GM10248 (cell line): Measurements from ENCODE around the gene APOM.

ENCODE experiments used
- CTCF ChIA-PET: fragments of 300-600 bp; sonication (Branson Sonifier 250); formaldehyde crosslinking; extraction: SDS; loops from one replicate; lab custom pipeline; 2021; ENCODE audit warnings: antibody characterized with exemption; lab: Yijun Ruan, JAX
- POLR2A ChIA-PET: fragments of 350-650 bp; sonication (Branson Sonifier 250); formaldehyde crosslinking; extraction: SDS; loops from one replicate; lab custom pipeline; 2020; ENCODE audit warnings: antibody characterized with exemption; lab: Yijun Ruan, JAX
- DNase-seq: peaks from one replicate; pipeline ENCODE4 v3.0.0; 2012; ENCODE audit errors: extremely low spot score
- TF ChIP-seq, protein P1 (sequence below): IDR thresholded peaks from 2 replicates; pipeline ENCODE4 v1.5.1; 2012; ENCODE audit warnings: mild to moderate bottlenecking, low read depth; ENCODE audit errors: extremely low read depth, missing control alignments, control extremely low read depth

APOM gene

DNA sequence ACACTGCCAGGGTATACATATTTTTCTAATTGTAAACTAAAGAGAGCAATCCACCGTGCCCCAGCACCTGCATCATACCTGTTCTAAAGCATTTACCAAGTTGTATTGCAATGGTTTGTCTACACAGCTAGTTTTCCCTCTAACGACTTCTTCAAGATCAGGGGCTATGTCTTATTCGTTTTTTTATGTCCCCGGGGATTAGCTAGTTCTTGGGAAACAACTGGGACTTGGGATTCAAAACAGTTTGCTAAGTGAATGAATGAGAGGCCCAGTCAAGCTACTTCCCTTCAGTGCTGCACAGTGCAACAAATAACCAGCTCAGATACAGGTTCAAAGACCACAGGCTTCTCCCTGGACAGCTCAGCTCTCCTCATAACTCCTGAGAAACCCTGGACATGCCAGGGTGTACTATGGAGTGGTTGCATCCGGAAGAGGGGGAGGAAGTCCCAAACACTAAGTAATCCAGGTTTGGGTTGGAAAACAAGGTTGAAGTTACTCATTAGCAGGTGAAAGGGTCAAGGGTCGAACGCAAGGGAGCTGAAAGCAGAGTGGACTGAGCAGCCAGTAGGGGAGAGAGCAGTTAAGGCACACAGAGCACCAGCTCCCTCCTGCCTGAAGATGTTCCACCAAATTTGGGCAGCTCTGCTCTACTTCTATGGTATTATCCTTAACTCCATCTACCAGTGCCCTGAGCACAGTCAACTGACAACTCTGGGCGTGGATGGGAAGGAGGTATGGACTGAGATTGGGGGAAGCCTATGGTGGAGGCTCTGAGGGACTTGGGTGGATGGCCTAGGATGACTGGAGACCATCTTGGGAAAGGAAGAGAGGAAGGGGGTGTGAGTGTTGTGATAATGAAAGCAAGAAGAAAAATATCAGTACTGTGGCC lies at the start of gene APOM:
Gene APOM (plus strand): TSS at position 546 of the 889 bp plus-strand sequence. CDS start 73 bp downstream, at position 619.
- ChIA-PET POLR2A (interaction anchor here (1.2 to 1.4 kb wide), 2 partner anchors 9 to 10 kb away, joined by 3 to 9 read pairs; partner anchors contain the start of genes CSNK2B and GPANK1), CTCF (interaction anchor here (0.8 to 1.9 kb wide), 5 partner anchors 8 to 105 kb away, joined by 3 to 7 read pairs (median 4); partner anchors contain the start of gene GPANK1)
- no peak for DNase-seq
- TF ChIP-seq, protein P1, sequence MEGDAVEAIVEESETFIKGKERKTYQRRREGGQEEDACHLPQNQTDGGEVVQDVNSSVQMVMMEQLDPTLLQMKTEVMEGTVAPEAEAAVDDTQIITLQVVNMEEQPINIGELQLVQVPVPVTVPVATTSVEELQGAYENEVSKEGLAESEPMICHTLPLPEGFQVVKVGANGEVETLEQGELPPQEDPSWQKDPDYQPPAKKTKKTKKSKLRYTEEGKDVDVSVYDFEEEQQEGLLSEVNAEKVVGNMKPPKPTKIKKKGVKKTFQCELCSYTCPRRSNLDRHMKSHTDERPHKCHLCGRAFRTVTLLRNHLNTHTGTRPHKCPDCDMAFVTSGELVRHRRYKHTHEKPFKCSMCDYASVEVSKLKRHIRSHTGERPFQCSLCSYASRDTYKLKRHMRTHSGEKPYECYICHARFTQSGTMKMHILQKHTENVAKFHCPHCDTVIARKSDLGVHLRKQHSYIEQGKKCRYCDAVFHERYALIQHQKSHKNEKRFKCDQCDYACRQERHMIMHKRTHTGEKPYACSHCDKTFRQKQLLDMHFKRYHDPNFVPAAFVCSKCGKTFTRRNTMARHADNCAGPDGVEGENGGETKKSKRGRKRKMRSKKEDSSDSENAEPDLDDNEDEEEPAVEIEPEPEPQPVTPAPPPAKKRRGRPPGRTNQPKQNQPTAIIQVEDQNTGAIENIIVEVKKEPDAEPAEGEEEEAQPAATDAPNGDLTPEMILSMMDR: no peak

DNA sequence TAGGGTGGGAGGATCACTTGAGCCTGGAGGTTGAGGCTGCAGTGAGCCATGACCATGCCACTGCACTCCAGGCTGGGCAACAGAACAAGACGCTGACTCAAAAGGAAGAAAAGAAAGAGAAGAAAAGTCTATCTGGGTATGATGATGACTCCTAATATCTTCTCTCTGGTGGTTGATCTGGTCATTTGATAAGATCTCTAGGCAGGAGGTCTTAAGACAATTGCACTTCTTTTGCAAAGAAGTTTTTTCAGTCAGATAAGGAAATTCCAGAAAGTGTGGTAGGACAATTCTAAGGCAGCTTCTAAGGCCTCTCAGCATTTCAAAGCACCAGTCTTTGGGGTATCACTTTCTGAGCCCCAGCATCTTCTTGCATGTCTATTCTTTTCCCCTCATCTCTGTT lies 48.4 kb upstream of the APOM start:
- ChIA-PET CTCF (interaction anchor here (6.9 to 39.5 kb wide), 2 partner anchors 10 to 43 kb away, joined by 83 to 2725 read pairs; partner anchors contain the start of genes ATP6V1G2, DDX39B, LST1 and LTA), POLR2A (interaction anchor here (0.7 kb wide), 1 partner anchor 31 kb away, joined by 3 read pairs; no protein-coding TSS in a partner anchor)
- TF ChIP-seq, protein P1: no peak
- no peak for DNase-seq

DNA sequence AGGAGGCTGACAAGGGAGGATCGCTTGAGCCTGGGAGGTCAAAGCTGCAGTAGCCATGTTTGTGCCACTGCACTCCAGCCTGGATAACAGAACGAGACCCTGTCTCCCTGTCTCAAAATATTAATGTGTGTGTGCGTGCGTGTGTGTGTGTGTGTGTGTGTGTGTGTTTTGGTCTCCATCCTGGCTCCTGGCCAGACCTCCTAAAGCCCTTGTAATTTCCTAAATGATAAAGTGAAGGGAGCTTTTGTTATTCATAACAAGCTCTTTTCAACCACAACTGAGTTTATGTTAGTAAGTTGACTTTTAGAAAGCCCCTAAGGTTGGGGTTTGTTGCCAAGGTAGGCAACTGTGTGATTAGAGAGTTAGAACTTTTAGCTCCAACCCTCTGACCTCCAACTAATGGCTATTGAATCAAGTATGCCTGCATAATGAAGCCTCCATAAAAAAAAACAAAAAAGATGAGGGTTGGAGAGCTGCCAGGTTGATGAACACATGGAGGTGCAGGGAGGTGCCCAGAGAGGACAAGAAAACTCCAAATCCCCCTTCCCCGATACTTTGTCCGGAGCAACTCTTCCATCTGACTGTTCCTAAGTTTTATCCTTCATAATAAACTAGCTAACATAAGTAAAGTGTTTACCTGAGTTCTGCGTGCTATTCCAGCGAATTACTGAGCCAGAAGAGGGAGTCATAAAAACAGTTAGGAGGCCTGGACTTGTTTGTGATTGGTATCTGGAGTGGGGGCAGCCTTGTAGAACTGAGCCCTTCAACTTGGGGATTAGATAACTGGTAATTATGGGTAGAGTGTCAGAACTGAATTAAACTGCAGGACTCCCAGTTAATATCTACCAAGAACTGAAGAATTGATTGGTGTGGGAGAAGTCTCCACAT lies 45.9 kb upstream of the APOM start:
- CTCF ChIA-PET: interaction anchor here (2.3 to 39.5 kb wide), 3 partner anchors 12 to 117 kb away, joined by 5 to 2725 read pairs (median 83); partner anchors contain the start of genes ATP6V1G2, DDX39B, LST1 and LTA
- no peak for DNase-seq
- TF ChIP-seq, protein P1: no peak
- POLR2A ChIA-PET: no interaction called here

DNA sequence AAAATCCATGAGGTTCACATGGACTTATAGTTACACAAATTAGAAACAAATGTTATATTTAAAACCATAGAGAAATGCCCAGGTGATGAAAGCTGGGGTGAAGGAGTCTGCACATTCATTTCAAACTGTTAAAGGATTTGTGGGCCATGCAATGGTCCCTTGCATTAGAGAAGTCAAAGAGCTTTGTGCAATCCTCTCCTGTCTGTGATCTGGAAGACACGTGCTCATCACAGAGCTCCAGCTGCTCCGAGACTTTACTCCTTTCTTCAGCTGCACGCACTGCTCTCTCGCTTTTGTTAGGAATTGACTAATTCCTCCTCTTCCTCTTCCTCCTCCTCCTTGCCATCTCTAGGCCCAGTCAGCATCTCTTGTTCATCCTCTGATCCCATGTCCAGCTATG lies 44.7 kb upstream of the APOM start:
- ChIA-PET POLR2A (interaction anchor here (0.7 to 1.0 kb wide), 2 partner anchors 36 to 55 kb away, joined by 3 to 5 read pairs; partner anchors contain the start of gene TNF), CTCF (interaction anchor here (2.3 to 39.5 kb wide), 3 partner anchors 13 to 118 kb away, joined by 5 to 2725 read pairs (median 83); partner anchors contain the start of genes ATP6V1G2, DDX39B, LST1 and LTA)
- no peak for DNase-seq
- TF ChIP-seq, protein P1: no peak

DNA sequence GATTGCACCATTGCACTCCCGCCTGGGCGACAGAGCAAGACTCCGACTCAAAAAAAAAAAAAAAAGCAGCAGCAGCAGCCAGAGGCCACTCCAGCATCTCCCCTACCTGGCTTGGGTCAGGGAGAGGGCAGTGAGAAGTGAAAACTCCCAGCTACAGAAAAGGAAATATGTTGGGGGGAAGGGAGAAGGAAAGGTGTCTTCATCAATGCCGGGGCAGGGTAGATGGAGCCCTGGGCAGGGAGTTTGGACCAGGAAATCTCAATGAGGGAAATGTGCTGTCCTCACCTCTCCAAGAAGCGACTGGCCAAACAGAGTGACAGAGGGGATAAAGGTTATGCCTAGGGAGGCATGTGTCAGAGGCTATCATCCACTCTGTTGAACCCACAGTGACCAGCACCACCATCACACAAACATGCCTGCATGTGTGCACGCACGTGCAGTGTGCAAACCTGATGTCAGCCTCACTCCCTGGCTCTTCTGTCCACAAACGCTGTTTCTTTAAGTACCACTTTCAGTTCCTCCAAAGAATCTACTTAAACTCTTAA lies 41.5 kb upstream of the APOM start:
- CTCF ChIA-PET: interaction anchor here (1.8 to 6.6 kb wide), 4 partner anchors 16 to 68 kb away, joined by 7 to 73 read pairs (median 24); partner anchors contain the start of genes ATP6V1G2 and LTB
- TF ChIP-seq, protein P1: no peak
- POLR2A ChIA-PET: interaction anchor here (0.6 to 0.8 kb wide), 2 partner anchors 12 to 37 kb away, joined by 4 read pairs; no protein-coding TSS in a partner anchor
- peak; percentile 79 for DNase-seq
